HG03196 (cell line): ENCODE data around the gene SCARB1.

Experiments
- ATAC-seq: cut with Tn5 transposase; IDR thresholded peaks from one replicate; pipeline ENCODE4 v1.9.1; 2021; ENCODE audit not compliant: unreplicated experiment

Gene SCARB1

GRCh38 chr12:124749725-124750124 is 113.9 kb downstream of the SCARB1 start:
- ATAC-seq = no peak

- peak; percentile 42 for ATAC-seq
Observed at GRCh38 chr12:124747426-124748161, 116.1 kb downstream of the SCARB1 start.

- no peak for ATAC-seq
Observed at GRCh38 chr12:124746649-124747425, 116.8 kb downstream of the SCARB1 start.

GRCh38 chr12:124745891-124746570 is 117.6 kb downstream of the SCARB1 start:
- ATAC-seq = no peak

- ATAC-seq = no peak
Observed at GRCh38 chr12:124745465-124745890, 118.2 kb downstream of the SCARB1 start.

- no peak for ATAC-seq
Observed at GRCh38 chr12:124744659-124745464, 118.8 kb downstream of the SCARB1 start.

- ATAC-seq = no peak
Observed at GRCh38 chr12:124744273-124744640, 119.4 kb downstream of the SCARB1 start.

- no peak for ATAC-seq
Observed at GRCh38 chr12:124743479-124744272, 120.0 kb downstream of the SCARB1 start.

GRCh38 chr12:124742678-124743077 is 121.0 kb downstream of the SCARB1 start:
- no peak for ATAC-seq

- no peak for ATAC-seq
Observed at GRCh38 chr12:124742111-124742510, 121.6 kb downstream of the SCARB1 start.

GRCh38 chr12:124741211-124741610 is 122.5 kb downstream of the SCARB1 start:
- ATAC-seq = no peak

GRCh38 chr12:124740691-124741137 is 123.0 kb downstream of the SCARB1 start:
- no peak for ATAC-seq

- ATAC-seq = no peak
Observed at GRCh38 chr12:124739953-124740561, 123.6 kb downstream of the SCARB1 start.

GRCh38 chr12:124738636-124739467 is 124.8 kb downstream of the SCARB1 start:
- no peak for ATAC-seq

GRCh38 chr12:124737772-124738635 is 125.7 kb downstream of the SCARB1 start:
- ATAC-seq = no peak

- ATAC-seq = no peak
Observed at GRCh38 chr12:124737040-124737419, 126.6 kb downstream of the SCARB1 start.

GRCh38 chr12:124736115-124737039 is 127.3 kb downstream of the SCARB1 start:
- ATAC-seq = no peak
